ENCODE measurements around the gene IFT27.
"Not testable (repeated sequence)": the region's sequence is repeated elsewhere in the genome, so short reads cannot be mapped to it uniquely, and the experiment has no call there.

The IFT27 gene

GRCh38 chr22:36759481-36760159, 16.3 kb downstream of the IFT27 start:
- Histone ChIP-seq H3K36me3 (ENCODE audit: control insufficient read depth, insufficient read depth, low read length) (no peaks in the 10 kb centered on the region), H3K9ac (ENCODE audit: low read length) (no peak overlapping the region), H3K4me3 (ENCODE audit: low read length) (no peak overlapping the region), H3K27ac (ENCODE audit: low read depth, low read length) (no peak overlapping the region), H3K4me1 (ENCODE audit: control insufficient read depth, insufficient read depth, low read length) (peaks cover 11% of the 10 kb centered on the region), H3K27me3 (ENCODE audit: control insufficient read depth, insufficient read depth, low read length) (no peaks in the 10 kb centered on the region)

GRCh38 chr22:36758792-36759271, 17.1 kb downstream of the IFT27 start:
- peaks cover 11% of the 10 kb centered on the region for H3K4me1 ChIP-seq (ENCODE audit: control insufficient read depth, insufficient read depth, low read length)
- H3K27me3 ChIP-seq (ENCODE audit: control insufficient read depth, insufficient read depth, low read length) = no peaks in the 10 kb centered on the region
- H3K27ac ChIP-seq (ENCODE audit: low read depth, low read length) = no peak overlapping the region
- H3K36me3 ChIP-seq (ENCODE audit: control insufficient read depth, insufficient read depth, low read length) = no peaks in the 10 kb centered on the region
- H3K4me3 ChIP-seq (ENCODE audit: low read length) = no peak overlapping the region
- no peak overlapping the region for H3K9ac ChIP-seq (ENCODE audit: low read length)

- Histone ChIP-seq H3K36me3 (ENCODE audit: control insufficient read depth, insufficient read depth, low read length) (no peaks in the 10 kb centered on the region), H3K27me3 (ENCODE audit: control insufficient read depth, insufficient read depth, low read length) (no peaks in the 10 kb centered on the region), H3K27ac (ENCODE audit: low read depth, low read length) (no peak overlapping the region), H3K4me3 (ENCODE audit: low read length) (no peak overlapping the region), H3K4me1 (ENCODE audit: control insufficient read depth, insufficient read depth, low read length) (peaks cover 7% of the 10 kb centered on the region), H3K9ac (ENCODE audit: low read length) (no peak overlapping the region)
These were observed 18.2 kb downstream of the IFT27 start for GRCh38 chr22:36757668-36758211.

- Histone ChIP-seq H3K4me1 (ENCODE audit: control insufficient read depth, insufficient read depth, low read length) (peaks cover 3% of the 10 kb centered on the region), H3K27me3 (ENCODE audit: control insufficient read depth, insufficient read depth, low read length) (no peaks in the 10 kb centered on the region), H3K27ac (ENCODE audit: low read depth, low read length) (no peak overlapping the region), H3K4me3 (ENCODE audit: low read length) (no peak overlapping the region), H3K36me3 (ENCODE audit: control insufficient read depth, insufficient read depth, low read length) (no peaks in the 10 kb centered on the region), H3K9ac (ENCODE audit: low read length) (no peak overlapping the region)
These were observed 18.9 kb downstream of the IFT27 start for GRCh38 chr22:36756746-36757655.

- no peaks in the 10 kb centered on the region for H3K27me3 ChIP-seq (ENCODE audit: control insufficient read depth, insufficient read depth, low read length)
- H3K27ac ChIP-seq (ENCODE audit: low read depth, low read length) = no peak overlapping the region
- no peak overlapping the region for H3K4me3 ChIP-seq (ENCODE audit: low read length)
- no peak overlapping the region for H3K9ac ChIP-seq (ENCODE audit: low read length)
- H3K4me1 ChIP-seq (ENCODE audit: control insufficient read depth, insufficient read depth, low read length) = peaks cover 3% of the 10 kb centered on the region
- no peaks in the 10 kb centered on the region for H3K36me3 ChIP-seq (ENCODE audit: control insufficient read depth, insufficient read depth, low read length)
These were observed 19.9 kb downstream of the IFT27 start for GRCh38 chr22:36756031-36756430.

GRCh38 chr22:36755316-36755715, 20.6 kb downstream of the IFT27 start:
- Histone ChIP-seq H3K4me3 (ENCODE audit: low read length) (no peak overlapping the region), H3K36me3 (ENCODE audit: control insufficient read depth, insufficient read depth, low read length) (no peaks in the 10 kb centered on the region), H3K9ac (ENCODE audit: low read length) (no peak overlapping the region), H3K27me3 (ENCODE audit: control insufficient read depth, insufficient read depth, low read length) (no peaks in the 10 kb centered on the region), H3K27ac (ENCODE audit: low read depth, low read length) (no peak overlapping the region), H3K4me1 (ENCODE audit: control insufficient read depth, insufficient read depth, low read length) (no peaks in the 10 kb centered on the region)

GRCh38 chr22:36754881-36755280, 21.0 kb downstream of the IFT27 start:
- H3K27ac ChIP-seq (ENCODE audit: low read depth, low read length); H3K9ac ChIP-seq (ENCODE audit: low read length); H3K4me3 ChIP-seq (ENCODE audit: low read length); H3K4me1 ChIP-seq (ENCODE audit: control insufficient read depth, insufficient read depth, low read length); H3K27me3 ChIP-seq (ENCODE audit: control insufficient read depth, insufficient read depth, low read length); H3K36me3 ChIP-seq (ENCODE audit: control insufficient read depth, insufficient read depth, low read length): not testable (repeated sequence)

GRCh38 chr22:36753916-36754315, 22.0 kb downstream of the IFT27 start:
- no peak overlapping the region for H3K4me3 ChIP-seq (ENCODE audit: low read length)
- no peak overlapping the region for H3K27ac ChIP-seq (ENCODE audit: low read depth, low read length)
- H3K9ac ChIP-seq (ENCODE audit: low read length) = no peak overlapping the region
- no peaks in the 10 kb centered on the region for H3K27me3 ChIP-seq (ENCODE audit: control insufficient read depth, insufficient read depth, low read length)
- H3K36me3 ChIP-seq (ENCODE audit: control insufficient read depth, insufficient read depth, low read length) = no peaks in the 10 kb centered on the region
- H3K4me1 ChIP-seq (ENCODE audit: control insufficient read depth, insufficient read depth, low read length) = no peaks in the 10 kb centered on the region

- H3K4me1 ChIP-seq (ENCODE audit: control insufficient read depth, insufficient read depth, low read length) = no peaks in the 10 kb centered on the region
- no peak overlapping the region for H3K9ac ChIP-seq (ENCODE audit: low read length)
- H3K36me3 ChIP-seq (ENCODE audit: control insufficient read depth, insufficient read depth, low read length) = no peaks in the 10 kb centered on the region
- H3K4me3 ChIP-seq (ENCODE audit: low read length) = no peak overlapping the region
- H3K27ac ChIP-seq (ENCODE audit: low read depth, low read length) = no peak overlapping the region
- no peaks in the 10 kb centered on the region for H3K27me3 ChIP-seq (ENCODE audit: control insufficient read depth, insufficient read depth, low read length)
These were observed 22.7 kb downstream of the IFT27 start for GRCh38 chr22:36753120-36753802.

GRCh38 chr22:36746375-36746970, 29.4 kb downstream of the IFT27 start:
- Histone ChIP-seq H3K4me1 (ENCODE audit: control insufficient read depth, insufficient read depth, low read length) (no peaks in the 10 kb centered on the region), H3K27ac (ENCODE audit: low read depth, low read length) (no peak overlapping the region), H3K4me3 (ENCODE audit: low read length) (no peak overlapping the region), H3K27me3 (ENCODE audit: control insufficient read depth, insufficient read depth, low read length) (peaks cover 3% of the 10 kb centered on the region), H3K9ac (ENCODE audit: low read length) (no peak overlapping the region), H3K36me3 (ENCODE audit: control insufficient read depth, insufficient read depth, low read length) (no peaks in the 10 kb centered on the region)

GRCh38 chr22:36745301-36745995, 30.5 kb downstream of the IFT27 start:
- Histone ChIP-seq H3K36me3 (ENCODE audit: control insufficient read depth, insufficient read depth, low read length) (no peaks in the 10 kb centered on the region), H3K9ac (ENCODE audit: low read length) (no peak overlapping the region), H3K27me3 (ENCODE audit: control insufficient read depth, insufficient read depth, low read length) (peaks cover 3% of the 10 kb centered on the region), H3K4me1 (ENCODE audit: control insufficient read depth, insufficient read depth, low read length) (no peaks in the 10 kb centered on the region), H3K27ac (ENCODE audit: low read depth, low read length) (no peak overlapping the region), H3K4me3 (ENCODE audit: low read length) (no peak overlapping the region)
